CD4-positive, alpha-beta T cell treated with Interleukin-6 at 100 ng/mL for 8 hours (primary cell): ENCODE results near the gene ABCA4.

ENCODE experiments used
- DNase-seq: peaks from one replicate; pipeline ENCODE4 v3.0.0-alpha.2; 2020; ENCODE audit warnings: mixed read lengths, low spot score

Gene ABCA4

DNA sequence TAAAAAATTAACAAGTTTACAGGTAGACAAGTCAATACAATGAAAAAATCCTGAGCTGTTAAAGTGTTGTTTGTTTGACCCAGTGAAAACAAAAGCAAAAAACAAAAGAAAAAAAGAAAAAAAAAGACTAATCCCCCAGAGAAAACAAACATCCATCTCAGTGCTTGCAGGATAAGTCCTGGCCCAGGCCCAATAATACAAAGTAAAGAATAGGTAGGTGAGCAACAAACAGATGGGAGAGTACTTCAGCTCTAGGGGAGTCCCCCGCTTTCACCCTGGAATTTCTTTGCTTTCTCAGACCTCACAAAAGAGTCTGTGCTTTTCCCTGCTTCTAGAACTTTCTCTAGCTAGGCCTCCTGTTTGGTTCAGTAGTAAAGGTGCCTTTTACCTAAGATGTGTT is 70.3 kb downstream of the ABCA4 start:
- DNase-seq = no peak

GRCh38 chr1:94050254-94050653 is 70.7 kb downstream of the ABCA4 start:
- no peak for DNase-seq

GRCh38 chr1:94049791-94050190 is 71.2 kb downstream of the ABCA4 start:
- no peak for DNase-seq

DNA sequence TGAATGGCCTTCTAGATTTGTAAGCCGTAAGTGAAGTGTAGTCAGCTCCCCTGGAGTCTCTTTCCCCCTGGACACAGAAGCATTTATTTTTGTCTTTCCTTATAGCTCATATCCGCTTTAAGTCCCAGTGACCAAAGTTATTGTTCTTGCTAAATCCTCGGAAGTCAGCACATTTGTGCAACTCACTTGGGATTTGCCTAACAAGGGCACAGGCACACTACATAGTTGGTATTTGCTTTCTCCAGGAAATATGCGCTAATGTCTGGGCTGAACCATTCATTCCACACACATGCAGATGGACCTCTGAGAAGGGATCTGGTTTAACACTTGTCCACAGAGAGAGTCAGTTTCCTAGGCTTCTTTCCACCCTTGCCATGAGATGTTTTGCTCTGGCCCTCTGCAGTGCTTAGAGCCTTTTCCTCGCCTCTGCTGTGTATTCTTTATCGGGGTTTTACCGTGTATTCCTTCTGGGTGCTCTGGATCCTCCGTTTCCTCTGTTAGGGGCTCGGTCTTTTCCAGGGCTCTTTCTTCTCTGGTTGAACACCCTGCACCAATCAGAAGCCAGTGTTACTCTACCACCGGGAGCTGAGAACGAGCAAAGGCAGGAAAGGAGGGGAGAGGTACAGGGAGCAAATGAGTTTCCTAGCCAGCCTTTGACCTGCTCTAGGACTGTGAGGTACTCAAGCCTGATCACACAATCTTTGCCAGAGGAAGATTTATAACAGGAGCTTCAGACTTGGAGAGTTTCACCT is 72.4 kb downstream of the ABCA4 start:
- DNase-seq = no peak

DNA sequence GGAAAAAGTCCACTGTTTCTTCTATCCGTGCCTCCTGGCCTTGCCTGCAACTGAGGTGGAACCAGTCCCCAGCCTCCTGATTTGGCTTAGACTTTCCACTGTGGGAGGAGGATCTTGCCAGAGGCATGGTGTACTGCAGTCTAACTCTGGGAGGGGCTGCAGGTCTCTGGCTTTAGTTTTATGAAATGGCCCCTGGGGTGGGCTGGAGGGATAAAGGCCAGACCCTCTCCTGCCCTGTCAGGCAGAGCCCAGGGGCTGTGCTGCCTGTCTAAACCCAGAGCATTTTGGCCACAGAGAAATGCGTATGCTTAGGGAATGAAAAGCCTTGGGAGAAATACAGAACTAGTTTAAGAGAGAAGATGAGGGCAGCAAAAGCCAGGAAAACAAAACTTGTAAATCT is 73.0 kb downstream of the ABCA4 start:
- no peak for DNase-seq

DNA sequence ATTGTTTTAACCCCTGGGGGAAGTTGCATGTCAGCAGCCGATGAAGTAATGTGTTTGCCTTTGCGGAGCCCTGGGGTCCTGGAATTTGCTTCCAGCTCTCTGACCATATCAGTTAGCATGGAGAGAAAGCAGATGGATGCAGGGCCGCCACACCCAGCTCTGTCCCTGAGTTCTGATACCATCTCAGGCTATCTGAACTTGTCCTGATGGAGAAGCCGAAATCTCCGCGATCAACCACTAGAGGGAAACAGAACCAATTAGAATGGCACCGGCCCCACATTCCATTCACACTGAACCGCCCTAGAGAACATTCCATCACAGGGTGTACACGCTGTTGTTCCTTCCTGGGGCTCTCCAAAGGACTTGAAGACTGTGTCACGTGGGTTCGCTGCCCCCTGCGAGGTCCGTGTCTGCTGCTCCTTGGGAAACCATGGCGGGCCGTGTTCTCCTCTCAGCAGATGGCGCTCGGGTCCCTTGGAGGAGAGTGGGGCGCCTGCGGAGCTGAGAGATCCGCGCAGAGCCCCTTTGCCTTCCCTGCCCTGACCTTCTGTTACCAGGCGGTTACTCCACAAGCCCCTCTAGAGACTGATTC is 75.4 kb downstream of the ABCA4 start:
- DNase-seq = no peak

DNA sequence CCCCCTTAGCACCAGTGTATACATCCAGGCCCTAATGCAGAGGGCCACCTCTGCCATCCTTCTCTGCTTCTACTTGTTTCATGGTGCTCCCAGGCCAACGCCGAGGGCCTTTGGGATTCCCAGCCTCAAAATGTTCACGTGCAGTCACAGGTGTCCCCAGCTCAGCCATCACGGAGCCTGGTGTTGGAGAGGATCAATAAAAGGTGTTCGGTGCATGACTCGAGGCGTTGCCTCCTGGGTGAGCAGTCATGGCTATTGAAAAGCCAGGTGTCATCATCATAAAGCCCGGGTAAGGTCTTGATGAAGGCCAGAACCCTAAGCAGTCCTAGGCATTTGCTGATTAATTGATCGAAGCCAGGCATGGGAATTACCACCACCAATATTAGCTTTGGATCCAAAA is 76.1 kb downstream of the ABCA4 start:
- no peak for DNase-seq

GRCh38 chr1:94044290-94044790 is 76.6 kb downstream of the ABCA4 start:
- DNase-seq = no peak

GRCh38 chr1:94043738-94044289 is 77.1 kb downstream of the ABCA4 start:
- DNase-seq = no peak

- DNase-seq = no peak
These were observed 78.6 kb downstream of the ABCA4 start for GRCh38 chr1:94042388-94042787.

DNA sequence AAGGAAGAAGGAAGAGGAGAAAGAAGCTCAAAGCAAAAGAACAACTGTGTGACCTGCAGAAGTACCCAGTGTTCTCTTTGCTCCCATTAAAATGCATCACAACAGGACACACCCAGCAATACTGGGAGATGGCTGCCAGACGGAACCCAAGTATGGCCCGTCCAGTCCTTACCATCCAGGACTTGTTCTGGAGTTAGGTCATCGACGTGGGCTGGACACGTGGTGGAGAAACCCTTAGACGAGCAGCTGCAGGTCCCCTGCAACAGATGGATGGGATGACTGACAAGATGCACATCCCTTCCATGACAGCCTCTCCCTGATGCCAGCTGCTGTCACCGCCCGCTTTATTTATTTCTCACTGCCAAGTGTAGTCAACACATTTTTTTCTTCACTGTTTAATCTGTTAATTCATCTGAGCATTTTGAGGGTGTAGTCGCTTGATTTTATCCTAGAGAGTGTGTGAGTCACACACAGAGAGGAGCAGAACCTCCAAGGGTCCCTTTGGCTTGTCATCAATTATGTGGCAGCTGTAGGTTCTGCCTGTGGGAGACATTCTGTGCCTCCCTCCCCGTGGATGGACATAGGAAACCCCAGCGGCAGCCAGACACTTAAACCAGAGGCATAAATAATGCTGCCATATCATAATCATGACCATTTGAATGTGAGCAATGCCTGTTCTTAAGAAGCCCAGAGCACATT is 80.9 kb downstream of the ABCA4 start:
- no peak for DNase-seq

DNA sequence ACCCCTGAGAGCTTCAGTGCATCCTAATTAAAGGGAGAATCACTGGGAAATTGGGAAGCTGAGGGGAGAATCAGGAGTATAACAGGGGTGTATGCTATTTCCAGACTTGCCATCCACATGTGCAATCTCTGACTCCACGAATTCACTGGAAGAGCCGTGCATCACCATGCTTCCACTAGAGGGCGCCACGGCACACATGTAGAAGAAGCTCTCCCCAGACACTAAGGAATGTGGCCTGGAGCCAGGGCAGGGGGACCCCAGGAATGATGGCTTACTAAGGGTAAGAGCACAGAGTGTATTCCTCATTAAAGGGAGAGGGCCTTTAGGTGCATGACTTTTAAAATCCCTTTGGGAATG is 81.5 kb downstream of the ABCA4 start:
- peak; percentile 27 for DNase-seq

DNA sequence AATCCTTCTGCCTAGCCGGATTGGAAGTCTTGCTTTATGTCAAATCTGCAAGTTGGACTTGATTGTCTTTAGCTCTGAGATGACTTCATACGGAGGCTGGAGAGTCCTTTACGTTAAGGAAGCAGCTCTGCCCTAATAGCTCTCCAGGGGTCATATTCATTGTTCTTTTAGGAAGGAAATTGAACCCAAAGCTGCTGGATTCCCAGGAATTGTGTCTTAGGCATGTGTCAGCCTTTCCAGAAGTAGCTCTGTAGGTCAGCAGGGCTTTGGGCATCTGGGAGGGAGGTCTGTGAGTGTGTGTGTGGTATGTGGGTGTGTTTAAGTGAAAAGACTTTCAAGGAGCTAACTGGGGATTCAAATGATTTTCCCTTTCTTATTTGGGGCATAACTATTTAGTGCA is 82.4 kb downstream of the ABCA4 start:
- DNase-seq = no peak

DNA sequence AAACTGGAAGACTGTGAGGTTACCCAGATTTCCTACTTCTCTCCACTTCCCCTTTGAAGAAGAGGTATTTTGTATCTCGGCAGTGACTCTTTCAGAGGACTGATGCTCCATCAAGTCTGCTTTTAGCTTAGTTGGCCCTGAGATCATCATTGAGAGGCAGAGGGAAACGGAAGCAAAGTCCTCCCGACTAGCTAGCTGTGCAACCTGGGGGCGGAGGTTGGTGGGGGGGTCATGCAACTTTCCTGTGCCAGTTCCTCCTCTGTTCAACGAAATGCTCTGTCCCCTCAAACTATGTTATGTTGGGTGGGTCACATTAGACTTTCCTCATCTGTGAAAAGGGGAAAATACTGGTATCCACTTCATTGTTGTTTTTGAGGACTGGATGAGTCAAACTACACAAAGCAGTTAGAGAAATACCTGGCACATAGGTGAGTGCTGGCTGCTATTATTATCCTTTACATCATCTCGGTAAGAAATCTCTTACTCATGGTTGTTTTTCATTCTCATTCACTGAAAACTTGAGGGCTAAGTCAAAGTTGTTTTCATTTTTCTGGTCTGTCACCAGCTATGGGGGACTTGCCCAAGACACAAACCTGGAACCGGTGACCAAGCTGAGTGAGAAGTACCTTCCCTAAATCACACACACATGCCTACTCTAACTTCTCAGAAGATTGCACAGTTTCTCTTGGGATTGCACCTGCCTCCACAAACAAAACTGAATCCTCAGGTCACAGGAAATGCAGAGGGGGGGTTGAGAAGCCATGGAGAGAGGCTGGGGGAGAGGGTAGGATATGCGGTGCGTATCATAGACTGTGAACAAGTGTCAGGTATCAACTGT is 83.3 kb downstream of the ABCA4 start:
- no peak for DNase-seq

DNA sequence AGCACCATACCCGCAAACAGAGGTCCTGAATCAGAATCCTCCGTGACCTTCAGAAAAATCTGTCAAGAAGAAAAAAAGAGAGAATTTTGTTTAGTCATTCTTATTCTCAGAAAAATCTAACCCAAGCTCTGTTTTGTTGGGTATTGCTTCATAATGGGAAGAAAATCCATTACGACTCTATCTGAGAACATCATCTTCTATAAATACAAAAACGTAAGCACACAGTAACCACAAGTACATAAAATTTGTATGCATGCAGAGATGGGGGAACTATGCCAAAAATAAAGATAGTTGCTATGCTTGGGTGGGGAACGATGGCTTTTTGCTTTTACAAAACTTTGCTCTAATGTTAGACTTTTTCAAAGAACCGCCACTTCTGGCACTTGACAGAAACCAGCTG is 84.2 kb downstream of the ABCA4 start:
- no peak for DNase-seq

DNA sequence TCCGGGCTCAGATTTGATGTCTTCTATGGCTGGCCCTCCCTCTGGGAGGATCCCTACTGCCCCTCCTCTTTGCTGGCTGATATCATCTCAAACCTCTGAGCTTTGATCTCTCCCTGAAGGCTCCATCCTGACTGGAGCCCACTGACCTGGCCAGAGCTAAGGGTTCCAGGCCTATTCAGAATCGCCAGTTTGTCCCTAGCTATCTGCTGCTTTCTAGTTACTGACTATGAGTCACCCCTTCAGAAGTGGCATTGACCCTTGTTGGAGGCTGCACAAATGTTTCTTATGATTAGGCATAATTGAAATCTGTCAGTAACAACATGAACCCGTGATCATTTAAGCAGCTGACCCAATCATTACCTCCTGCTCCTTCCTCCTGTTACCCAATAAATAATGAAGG is 87.1 kb downstream of the ABCA4 start:
- no peak for DNase-seq

DNA sequence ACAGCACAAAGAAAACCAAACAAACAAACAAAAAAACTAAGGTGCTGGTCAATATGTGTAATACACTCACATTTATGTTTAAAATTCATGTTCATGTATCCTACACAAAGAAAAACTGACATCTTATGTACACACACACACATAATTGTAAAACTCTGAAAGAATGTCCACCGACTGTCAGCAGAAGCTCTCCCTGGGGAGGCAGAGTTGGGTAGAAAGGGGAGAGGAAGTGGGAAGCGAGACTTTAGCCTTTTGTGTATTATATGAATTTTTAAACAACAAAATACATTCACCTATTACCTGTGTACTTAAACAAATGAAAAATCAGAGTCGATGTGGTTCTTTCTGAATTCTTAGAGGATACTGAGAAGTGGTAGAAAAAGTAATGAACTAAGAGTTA is 88.3 kb downstream of the ABCA4 start:
- DNase-seq = no peak

- no peak for DNase-seq
These were observed 89.4 kb downstream of the ABCA4 start for GRCh38 chr1:94031591-94031990.

DNA sequence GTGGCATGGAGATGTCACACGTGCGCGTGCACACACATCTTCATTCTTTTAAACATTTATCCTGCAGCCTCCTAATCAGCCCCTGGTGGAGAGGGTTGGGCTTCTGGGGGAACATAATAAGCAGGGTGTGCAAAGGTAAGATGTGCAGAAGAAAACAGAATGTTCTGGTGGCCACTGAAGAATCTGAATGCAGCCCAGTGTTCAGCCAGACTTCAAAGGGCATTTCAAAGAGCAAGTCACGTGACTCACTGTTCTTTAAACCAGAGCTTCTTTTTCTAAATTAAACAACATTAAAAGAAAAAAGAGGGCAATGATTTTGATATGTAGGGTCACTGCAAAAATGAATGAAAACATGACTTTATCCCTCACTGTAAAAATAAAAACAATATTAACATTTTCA is 89.8 kb downstream of the ABCA4 start:
- DNase-seq = no peak

GRCh38 chr1:94029130-94029993 is 91.6 kb downstream of the ABCA4 start:
- no peak for DNase-seq
